Chondrocyte (in vitro differentiated cells): ENCODE results near the gene TSPAN18. TPM values are rescaled to one million over a fixed set of nuclear protein-coding genes. Genes with fewer than 3 reads are reported as not detected.

ENCODE experiments used
- DNase-seq: peaks from one replicate; pipeline ENCODE4 v3.0.0; 2021; ENCODE audit warnings: mixed read lengths, low spot score
- H3K27ac Mint-ChIP-seq: one replicate; pipeline ENCODE4 v1.8.0; 2021; ENCODE audit warnings: mild to moderate bottlenecking, moderate library complexity, mixed read lengths; ENCODE audit not compliant: unreplicated experiment
- H3K27me3 Mint-ChIP-seq: 2 replicates; pipeline ENCODE4 v1.8.0; 2021; ENCODE audit warnings: low read depth, mixed read lengths
- H3K36me3 Mint-ChIP-seq: 2 replicates; pipeline ENCODE4 v1.8.0; 2021; ENCODE audit warnings: low read depth, mixed read lengths
- H3K4me1 Mint-ChIP-seq: 2 replicates; pipeline ENCODE4 v1.8.0; 2021; ENCODE audit warnings: low read depth, mild to moderate bottlenecking, mixed read lengths
- H3K4me3 Mint-ChIP-seq: one replicate; pipeline ENCODE4 v1.8.0; 2021; ENCODE audit warnings: mild to moderate bottlenecking, moderate library complexity, mixed read lengths; ENCODE audit not compliant: unreplicated experiment
- H3K9me3 Mint-ChIP-seq: 2 replicates; pipeline ENCODE4 v1.8.0; 2021; ENCODE audit warnings: low read depth, mixed read lengths
- CTCF ChIP-seq: fragments of 200-600 bp; sonication (generic); IDR thresholded peaks from 2 replicates; pipeline ENCODE4 v1.5.0; 2021; ENCODE audit warnings: antibody characterized with exemption, mild to moderate bottlenecking, moderate library complexity
- total RNA-seq: library from RNA; stranded (reverse); gene quantifications from 3 replicates; pipeline ENCODE4 v1.2.1, GENCODE V29; 2021

The TSPAN18 gene
- total RNA-seq, 1 donor from 2014 or later: 4.0 TPM

- H3K4me3 Mint-ChIP-seq: no peak overlapping the region
- H3K27me3 Mint-ChIP-seq: peaks cover 3% of the 10 kb centered on the region
- H3K27ac Mint-ChIP-seq: no peak overlapping the region
- no peaks in the 10 kb centered on the region for H3K4me1 Mint-ChIP-seq
- DNase-seq: no peak
- H3K36me3 Mint-ChIP-seq: no peaks in the 10 kb centered on the region
- H3K9me3 Mint-ChIP-seq: no peaks in the 10 kb centered on the region
- no peak for TF ChIP-seq CTCF
Measured at GRCh38 chr11:44917741-44918140, 191.0 kb downstream of the TSPAN18 start.

DNA sequence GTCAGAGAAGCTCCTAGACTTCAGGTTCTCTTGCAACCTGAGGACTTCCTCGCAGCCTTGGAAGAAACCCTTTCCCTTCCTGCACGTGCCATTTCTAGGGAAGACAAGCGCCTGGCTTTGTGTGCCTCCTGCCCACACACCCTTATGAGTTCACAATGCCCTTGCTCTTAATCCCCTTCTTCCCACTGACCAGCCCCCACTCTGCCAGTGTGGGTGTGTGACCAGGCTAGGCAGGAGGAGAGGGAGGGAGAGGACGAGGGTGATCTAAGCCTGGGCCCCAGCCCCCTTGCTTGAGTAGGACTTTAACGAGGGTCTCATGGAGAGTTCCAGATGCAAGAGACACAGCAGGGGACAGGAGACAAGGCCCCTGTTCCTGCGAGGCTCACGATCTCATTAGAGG, 193.7 kb downstream of the TSPAN18 start:
- Mint-ChIP-seq H3K4me3 (no peak overlapping the region), H3K36me3 (no peaks in the 10 kb centered on the region), H3K9me3 (no peaks in the 10 kb centered on the region), H3K27ac (no peak overlapping the region), H3K27me3 (peaks cover 5% of the 10 kb centered on the region), H3K4me1 (no peaks in the 10 kb centered on the region)
- no peak for DNase-seq
- TF ChIP-seq CTCF: no peak

DNA sequence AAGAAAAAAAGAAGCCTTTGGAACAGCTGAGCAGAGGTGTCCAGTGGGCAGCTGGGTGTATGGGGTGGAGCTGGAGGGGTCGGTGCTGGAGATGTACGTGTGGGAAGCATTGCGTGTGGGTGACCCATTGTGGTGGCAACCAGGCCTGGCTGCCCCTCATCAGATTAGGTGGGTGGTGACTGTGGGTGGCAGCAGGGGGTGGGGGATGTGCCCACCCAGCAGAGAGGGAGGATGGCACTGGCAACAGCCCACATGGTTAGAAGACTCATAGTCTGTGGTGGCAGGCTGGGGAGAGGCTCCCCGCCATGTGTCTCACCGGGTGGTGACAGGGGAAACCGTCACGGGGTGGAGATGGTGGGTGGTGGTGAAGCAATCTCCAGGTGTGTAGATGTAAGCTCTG, 196.4 kb downstream of the TSPAN18 start:
- Mint-ChIP-seq H3K4me3 (no peak overlapping the region), H3K36me3 (no peaks in the 10 kb centered on the region), H3K27me3 (peaks cover 5% of the 10 kb centered on the region), H3K27ac (no peak overlapping the region), H3K9me3 (no peaks in the 10 kb centered on the region), H3K4me1 (peaks cover 4% of the 10 kb centered on the region)
- DNase-seq: no peak
- TF ChIP-seq CTCF: no peak

DNA sequence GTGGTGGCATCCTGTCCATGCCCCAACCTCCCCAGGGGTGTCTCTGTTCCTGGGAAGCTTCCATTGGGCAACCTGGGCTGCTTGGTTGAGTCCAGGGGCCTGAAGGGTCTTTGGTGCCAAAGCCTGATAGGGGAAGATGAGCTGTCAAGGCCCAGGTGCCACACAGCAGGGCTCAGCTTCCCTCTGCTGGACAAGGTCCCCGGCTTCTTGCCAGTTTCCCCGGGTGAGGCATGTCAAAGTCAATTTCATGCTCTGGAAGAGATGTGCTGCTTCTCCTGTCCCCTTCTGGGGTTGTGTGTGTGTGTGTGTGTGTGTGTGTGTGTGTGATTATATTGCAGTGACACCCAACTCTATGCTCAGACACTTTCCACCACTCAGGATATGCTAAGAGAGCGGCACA, 197.0 kb downstream of the TSPAN18 start:
- TF ChIP-seq CTCF: no peak
- H3K27ac Mint-ChIP-seq: no peak overlapping the region
- H3K36me3 Mint-ChIP-seq: no peaks in the 10 kb centered on the region
- no peak overlapping the region for H3K4me3 Mint-ChIP-seq
- no peak for DNase-seq
- H3K4me1 Mint-ChIP-seq: peaks cover 4% of the 10 kb centered on the region
- H3K9me3 Mint-ChIP-seq: no peaks in the 10 kb centered on the region
- H3K27me3 Mint-ChIP-seq: peaks cover 5% of the 10 kb centered on the region

GRCh38 chr11:44926036-44926435, 199.3 kb downstream of the TSPAN18 start:
- Mint-ChIP-seq H3K4me3 (no peak overlapping the region), H3K4me1 (peaks cover 4% of the 10 kb centered on the region), H3K27me3 (peaks cover 5% of the 10 kb centered on the region), H3K9me3 (no peaks in the 10 kb centered on the region), H3K27ac (no peak overlapping the region), H3K36me3 (no peaks in the 10 kb centered on the region)
- no peak for TF ChIP-seq CTCF
- DNase-seq: no peak
